HG02938 (cell line): ENCODE data around the gene ENTPD2.
A peak's percentile ranks its signal among the peaks of the same experiment; 100 is the strongest.
"Not testable (repeated sequence)": the region's sequence is repeated elsewhere in the genome, so short reads cannot be mapped to it uniquely, and the experiment has no call there.

Experiments
- ATAC-seq: cut with Tn5 transposase; IDR thresholded peaks from one replicate; pipeline ENCODE4 v1.9.1; 2021; ENCODE audit warnings: mild to moderate bottlenecking, moderate library complexity; ENCODE audit not compliant: unreplicated experiment

Gene ENTPD2

DNA sequence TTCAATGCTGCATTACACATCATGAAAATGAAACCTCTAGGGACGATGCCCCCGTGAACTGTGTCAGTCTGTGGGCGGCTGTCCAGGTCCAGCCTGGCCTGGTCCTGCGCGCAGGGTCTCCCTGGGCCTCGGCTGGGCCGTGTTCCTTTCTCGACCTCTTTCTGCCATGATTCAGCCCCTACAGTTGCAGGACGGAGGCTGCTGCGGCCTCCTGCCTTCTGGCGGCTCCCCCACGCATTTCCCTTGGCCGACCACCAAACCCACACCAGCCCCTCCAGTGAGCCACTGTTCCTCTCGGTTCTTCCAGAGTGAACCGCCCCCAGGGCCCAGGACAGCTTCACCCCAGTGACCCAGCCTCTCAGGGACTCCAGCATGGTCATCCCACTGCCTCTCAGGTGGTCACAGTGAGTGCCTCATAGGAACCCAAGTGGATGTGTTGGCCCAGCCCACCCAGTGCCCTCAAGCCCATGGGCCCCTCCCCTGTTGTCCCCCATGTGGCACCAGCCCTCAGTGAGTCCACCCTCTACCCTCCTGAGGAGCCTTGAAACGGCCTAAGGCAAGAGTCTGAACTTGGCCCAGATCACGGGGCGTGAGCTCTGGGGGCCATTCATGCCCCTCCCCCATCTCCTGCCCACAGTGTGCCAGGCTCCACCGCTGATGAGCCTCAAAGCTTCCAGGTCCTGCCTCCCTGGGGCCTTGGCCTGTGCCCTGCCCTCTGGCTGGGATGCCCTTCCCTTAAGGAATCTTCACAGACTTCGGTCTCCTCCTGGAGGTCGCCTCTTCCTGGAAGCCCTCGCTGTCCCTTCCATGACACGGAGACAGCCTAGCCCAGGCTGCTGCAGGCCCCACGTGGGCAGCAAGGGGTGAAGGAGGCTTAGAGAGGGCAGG, 47.5 kb downstream of the ENTPD2 start:
- ATAC-seq, result no peak

GRCh38 chr9:137004285-137004684, 49.6 kb downstream of the ENTPD2 start:
- not testable (repeated sequence) for ATAC-seq

DNA sequence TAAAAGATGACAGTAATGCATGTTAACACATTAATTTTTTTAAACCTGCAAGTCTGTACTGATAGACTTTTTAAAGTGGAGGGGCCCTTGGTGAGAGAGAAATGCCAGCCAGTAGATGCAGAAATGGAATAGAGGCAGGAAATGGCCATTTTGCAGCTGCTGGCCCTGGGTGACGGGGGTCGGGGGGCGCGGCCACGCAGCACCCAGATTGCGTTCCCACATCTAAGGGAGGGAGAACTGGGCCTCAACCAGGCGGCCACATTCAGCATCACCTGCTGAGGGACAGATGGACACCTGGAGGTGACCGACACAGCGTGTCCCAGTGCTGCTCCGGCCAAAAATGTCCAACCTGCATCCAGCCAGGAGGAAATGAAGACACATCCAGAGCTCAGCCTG, 51.2 kb downstream of the ENTPD2 start:
- ATAC-seq, result no peak

GRCh38 chr9:137001857-137002645, 51.8 kb downstream of the ENTPD2 start:
- ATAC-seq, result no peak

- ATAC-seq, result peak; percentile 83
Measured at GRCh38 chr9:137000177-137000930, 53.5 kb downstream of the ENTPD2 start.
